Neuronal stem cell (in vitro differentiated cells): ENCODE data around the gene ADCY10.
"Not testable (repeated sequence)": the region's sequence is repeated elsewhere in the genome, so short reads cannot be mapped to it uniquely, and the experiment has no call there.

Experiments used
- DNase-seq: peaks from one replicate; pipeline ENCODE4 v3.0.0-alpha.2; 2013; ENCODE audit warnings: low spot score
- H2AFZ ChIP-seq: one replicate; pipeline ENCODE4 v1.6.1; 2013; ENCODE audit warnings: mild to moderate bottlenecking, low read length, inconsistent platforms
- H2AK5ac ChIP-seq: 2 replicates; pipeline ENCODE4 v1.6.1; 2013; ENCODE audit warnings: low read depth, mild to moderate bottlenecking, inconsistent platforms, low read length, moderate library complexity, mixed read lengths
- H2BK120ac ChIP-seq: 2 replicates; pipeline ENCODE4 v1.6.1; 2013; ENCODE audit warnings: low read depth, mild to moderate bottlenecking, inconsistent platforms, low read length, moderate library complexity, mixed read lengths
- H2BK12ac ChIP-seq: one replicate; pipeline ENCODE4 v1.6.1; 2013; ENCODE audit warnings: low read length, inconsistent platforms
- H2BK15ac ChIP-seq: 2 replicates; pipeline ENCODE4 v1.6.1; 2013; ENCODE audit warnings: mild to moderate bottlenecking, low read length, inconsistent platforms, mixed read lengths
- H2BK5ac ChIP-seq: one replicate; pipeline ENCODE4 v1.6.1; 2013; ENCODE audit warnings: inconsistent platforms, mild to moderate bottlenecking, low read length, moderate library complexity
- H3K14ac ChIP-seq: one replicate; pipeline ENCODE4 v1.6.1; 2013; ENCODE audit warnings: low read length, inconsistent platforms
- H3K18ac ChIP-seq: 2 replicates; pipeline ENCODE4 v1.6.1; 2013; ENCODE audit warnings: low read length, inconsistent platforms
- H3K23ac ChIP-seq: 2 replicates; pipeline ENCODE4 v1.6.1; 2013; ENCODE audit warnings: low read depth, mild to moderate bottlenecking, mixed read lengths, low read length, inconsistent platforms; ENCODE audit not compliant: poor library complexity
- H3K27ac ChIP-seq: replicated peaks from 3 replicates; pipeline ENCODE4 v1.5.1; 2013; ENCODE audit warnings: low read length, inconsistent platforms
- H3K27me3 ChIP-seq, 3 experiments: 2 replicates each; pipeline ENCODE4 v1.6.1; 2013; ENCODE audit warnings: low read length in 3 of 3, mild to moderate bottlenecking in 2 of 3, inconsistent platforms in 1 of 3, low read depth in 1 of 3, mixed read lengths in 1 of 3, moderate library complexity in 1 of 3; ENCODE audit not compliant: control insufficient read depth in 3 of 3, insufficient read depth in 3 of 3
- H3K36me3 ChIP-seq, 2 donors: replicated peaks in 1 of 2; 2 replicates each; pipeline ENCODE4 v1.6.1; 2013; ENCODE audit warnings: low read length in 2 of 2; ENCODE audit not compliant: control insufficient read depth in 2 of 2, insufficient read depth in 2 of 2
- H3K4ac ChIP-seq: 2 replicates; pipeline ENCODE4 v1.6.1; 2013; ENCODE audit warnings: inconsistent platforms, mild to moderate bottlenecking, low read length, moderate library complexity
- H3K4me1 ChIP-seq, 2 donors: 1 replicate in 1 of 2; 2 replicates in 1 of 2; pipeline ENCODE4 v1.6.1; 2013; ENCODE audit warnings: low read length in 2 of 2, low read depth in 1 of 2; ENCODE audit not compliant: control insufficient read depth in 2 of 2, insufficient read depth in 1 of 2
- H3K4me2 ChIP-seq: one replicate; pipeline ENCODE4 v1.6.1; 2013; ENCODE audit warnings: mild to moderate bottlenecking, low read length, inconsistent platforms; ENCODE audit not compliant: insufficient read depth, poor library complexity, severe bottlenecking
- H3K4me3 ChIP-seq, 2 donors: 2 replicates each; pipeline ENCODE4 v1.5.1; 2013; ENCODE audit warnings: low read length in 2 of 2, mild to moderate bottlenecking in 2 of 2, inconsistent platforms in 1 of 2, moderate library complexity in 1 of 2
- H3K79me1 ChIP-seq: one replicate; pipeline ENCODE4 v1.6.1; 2013; ENCODE audit warnings: low read depth, mild to moderate bottlenecking, inconsistent platforms, low read length, moderate library complexity
- H3K9ac ChIP-seq: one replicate; pipeline ENCODE4 v1.6.1; 2013; ENCODE audit warnings: mild to moderate bottlenecking, low read depth, low read length, inconsistent platforms; ENCODE audit not compliant: poor library complexity
- H3K9me3 ChIP-seq, 2 donors: replicated peaks in 1 of 2; 2 replicates each; pipeline versions ENCODE3 to v1.6.1; 2013; ENCODE audit warnings: low read length in 2 of 2, mild to moderate bottlenecking in 2 of 2, inconsistent platforms in 1 of 2, low read depth in 1 of 2, mixed read lengths in 1 of 2, moderate library complexity in 1 of 2; ENCODE audit not compliant: control insufficient read depth in 2 of 2, insufficient read depth in 1 of 2
- H4K8ac ChIP-seq: one replicate; pipeline ENCODE4 v1.6.1; 2013; ENCODE audit warnings: low read depth, mild to moderate bottlenecking, inconsistent platforms, low read length, moderate library complexity
- H4K91ac ChIP-seq: one replicate; pipeline ENCODE4 v1.6.1; 2013; ENCODE audit warnings: low read length, low read depth, mild to moderate bottlenecking, inconsistent platforms; ENCODE audit not compliant: poor library complexity
- WGBS, 2 donors: extraction: QIAGEN DNeasy Blood & Tissue Kit; methylation state at CpG; one replicate each; pipeline ENCODE4 v1.1.7; 2013; ENCODE audit warnings: missing lambda C conversion rate in 2 of 2, mixed read lengths in 1 of 2; ENCODE audit not compliant: insufficient read length in 2 of 2, insufficient replicate concordance in 1 of 2; ENCODE audit errors: extremely low coverage in 2 of 2; 5-methylcytosine and 5-hydroxymethylcytosine counted together

Gene ADCY10

GRCh38 chr1:167890400-167890799, 23.5 kb downstream of the ADCY10 start:
- H2BK12ac ChIP-seq: no peak overlapping the region
- no peaks in the 10 kb centered on the region for H3K79me1 ChIP-seq
- H3K27me3 ChIP-seq: no peaks in the 10 kb centered on the region
- H3K4ac ChIP-seq: no peak overlapping the region
- H3K4me2 ChIP-seq: no peak overlapping the region
- no peak overlapping the region for H3K18ac ChIP-seq
- H3K9ac ChIP-seq: no peak overlapping the region
- no peak overlapping the region for H3K23ac ChIP-seq
- H4K91ac ChIP-seq: no peak overlapping the region
- no peak for DNase-seq
- H4K8ac ChIP-seq: no peak overlapping the region
- no peak overlapping the region for H2BK120ac ChIP-seq
- H3K4me1 ChIP-seq: no peaks in the 10 kb centered on the region
- no peak overlapping the region for H3K27ac ChIP-seq
- H3K14ac ChIP-seq: no peak overlapping the region
- H3K9me3 ChIP-seq: no peaks in the 10 kb centered on the region
- H2AK5ac ChIP-seq: no peak overlapping the region
- no peaks in the 10 kb centered on the region for H3K36me3 ChIP-seq
- no peak overlapping the region for H3K4me3 ChIP-seq
- no peak overlapping the region for H2BK5ac ChIP-seq
- H2AFZ ChIP-seq: no peak overlapping the region
- H2BK15ac ChIP-seq: no peak overlapping the region

- not testable (repeated sequence) for H2AFZ ChIP-seq, H3K9ac ChIP-seq, DNase-seq, H3K4me2 ChIP-seq, H3K9me3 ChIP-seq, H4K8ac ChIP-seq, H3K4ac ChIP-seq, H2BK5ac ChIP-seq, H2BK15ac ChIP-seq, H3K79me1 ChIP-seq, H2BK120ac ChIP-seq, H3K4me3 ChIP-seq, H3K14ac ChIP-seq, H3K4me1 ChIP-seq, H3K23ac ChIP-seq, H3K27ac ChIP-seq, H4K91ac ChIP-seq, H3K18ac ChIP-seq, H2BK12ac ChIP-seq, H2AK5ac ChIP-seq, H3K27me3 ChIP-seq, H3K36me3 ChIP-seq
- WGBS, 2 donors: no CpG with 5 or more reads among the region's 2 CpGs
These were observed 26.7 kb downstream of the ADCY10 start for GRCh38 chr1:167887187-167887586.

- no peaks in the 10 kb centered on the region for H3K9me3 ChIP-seq
- H3K23ac ChIP-seq: no peak overlapping the region
- H2BK15ac ChIP-seq: no peak overlapping the region
- H2AK5ac ChIP-seq: no peak overlapping the region
- no peak overlapping the region for H2BK12ac ChIP-seq
- no peak overlapping the region for H3K18ac ChIP-seq
- no peaks in the 10 kb centered on the region for H3K4me1 ChIP-seq
- DNase-seq: no peak
- no peaks in the 10 kb centered on the region for H3K27me3 ChIP-seq
- no peak overlapping the region for H3K14ac ChIP-seq
- no peak overlapping the region for H3K4me2 ChIP-seq
- H3K79me1 ChIP-seq: no peaks in the 10 kb centered on the region
- H3K36me3 ChIP-seq: no peaks in the 10 kb centered on the region
- H2BK120ac ChIP-seq: no peak overlapping the region
- H3K9ac ChIP-seq: no peak overlapping the region
- H4K91ac ChIP-seq: no peak overlapping the region
- no peak overlapping the region for H2BK5ac ChIP-seq
- H2AFZ ChIP-seq: no peak overlapping the region
- H3K4ac ChIP-seq: no peak overlapping the region
- no CpG with 5 or more reads among the region's 8 CpGs for WGBS, 2 donors
- no peak overlapping the region for H3K27ac ChIP-seq
- no peak overlapping the region for H4K8ac ChIP-seq
- no peak overlapping the region for H3K4me3 ChIP-seq
These were observed 31.6 kb downstream of the ADCY10 start for GRCh38 chr1:167882376-167882775.

GRCh38 chr1:167881786-167882185, 32.1 kb downstream of the ADCY10 start:
- H3K4me1 ChIP-seq: no peaks in the 10 kb centered on the region
- no peaks in the 10 kb centered on the region for H3K9me3 ChIP-seq
- DNase-seq: no peak
- no peak overlapping the region for H2BK15ac ChIP-seq
- no peak overlapping the region for H3K4me3 ChIP-seq
- no CpG with 5 or more reads among the region's 3 CpGs for WGBS, 2 donors
- H2BK12ac ChIP-seq: no peak overlapping the region
- H3K4ac ChIP-seq: no peak overlapping the region
- no peak overlapping the region for H2AK5ac ChIP-seq
- no peaks in the 10 kb centered on the region for H3K27me3 ChIP-seq
- no peak overlapping the region for H3K23ac ChIP-seq
- no peak overlapping the region for H3K4me2 ChIP-seq
- no peaks in the 10 kb centered on the region for H3K36me3 ChIP-seq
- no peak overlapping the region for H4K91ac ChIP-seq
- H4K8ac ChIP-seq: no peak overlapping the region
- no peak overlapping the region for H3K9ac ChIP-seq
- no peaks in the 10 kb centered on the region for H3K79me1 ChIP-seq
- no peak overlapping the region for H3K27ac ChIP-seq
- no peak overlapping the region for H3K18ac ChIP-seq
- H2AFZ ChIP-seq: no peak overlapping the region
- H2BK5ac ChIP-seq: no peak overlapping the region
- no peak overlapping the region for H3K14ac ChIP-seq
- no peak overlapping the region for H2BK120ac ChIP-seq
